Smooth muscle cell (in vitro differentiated cells): ENCODE measurements around the gene GSK3B. TPM values are rescaled to one million over a fixed set of nuclear protein-coding genes. Genes with fewer than 3 reads are reported as not detected.

Source experiments
- DNase-seq: peaks from one replicate; lab custom pipeline; 2025; ENCODE audit not compliant: unreplicated experiment; lab: John Stamatoyannopoulos, UW
- H2AFZ ChIP-seq: fragments of 200-600 bp; sonication (generic); 2 replicates; pipeline ENCODE4 v1.6.0; 2016; ENCODE audit warnings: antibody characterized with exemption, low read depth, mild to moderate bottlenecking
- H3F3A ChIP-seq: fragments of 200-600 bp; sonication (generic); 2 replicates; pipeline ENCODE4 v1.6.0; 2017; ENCODE audit warnings: antibody characterized with exemption, low read depth
- H3K27ac ChIP-seq: fragments of 200-600 bp; sonication (generic); 2 replicates; pipeline ENCODE4 v1.5.1; 2016; ENCODE audit warnings: low read depth, mild to moderate bottlenecking
- H3K27me3 ChIP-seq: fragments of 200-600 bp; sonication (generic); 2 replicates; pipeline ENCODE4 v1.6.1; 2016; ENCODE audit warnings: low read depth, mild to moderate bottlenecking
- H3K36me3 ChIP-seq: fragments of 200-600 bp; sonication (generic); 2 replicates; pipeline ENCODE4 v1.5.1; 2016; ENCODE audit warnings: low read depth
- H3K4me1 ChIP-seq: fragments of 200-600 bp; sonication (generic); 2 replicates; pipeline ENCODE4 v1.5.1; 2016; ENCODE audit warnings: low read depth
- H3K4me2 ChIP-seq: fragments of 200-600 bp; sonication (generic); 2 replicates; pipeline ENCODE4 v1.6.0; 2016; ENCODE audit warnings: mild to moderate bottlenecking
- H3K4me3 ChIP-seq: fragments of 200-600 bp; sonication (generic); 2 replicates; pipeline ENCODE4 v1.5.1; 2016; ENCODE audit warnings: mild to moderate bottlenecking
- H3K79me2 ChIP-seq: fragments of 200-600 bp; sonication (generic); 2 replicates; pipeline ENCODE4 v1.6.0; 2016; ENCODE audit warnings: low read depth, mild to moderate bottlenecking
- H3K9ac ChIP-seq: fragments of 200-600 bp; sonication (generic); 2 replicates; pipeline ENCODE4 v1.6.0; 2016; ENCODE audit warnings: low read depth
- H3K9me3 ChIP-seq: fragments of 200-600 bp; sonication (generic); replicated peaks from 2 replicates; pipeline ENCODE4 v1.5.1; 2016; ENCODE audit warnings: low read depth
- H4K20me1 ChIP-seq: fragments of 200-600 bp; sonication (generic); 2 replicates; pipeline ENCODE4 v1.6.0; 2016; ENCODE audit warnings: low read depth
- WGBS: methylation state at CpG from one replicate; pipeline ENCODE4 v1.1.7; 2016; ENCODE audit warnings: low lambda C conversion rate; 5-methylcytosine and 5-hydroxymethylcytosine counted together
- polyA plus RNA-seq: library from polyadenylated mRNA; unstranded; fragments of >200 nt; fragmentation: Nextera tagmentation; extraction: Ambion mirVana; gene quantifications from 2 replicates; pipeline ENCODE4 v1.2.1, GENCODE V29; 2016
- total RNA-seq: library from RNA; depleted of rRNA; stranded (reverse); fragments of >200 nt; gene quantifications from 2 replicates; pipeline ENCODE4 v1.2.3, GENCODE V29; 2014
- TF ChIP-seq, protein P1 (sequence below): fragments of 200-600 bp; sonication (generic); IDR thresholded peaks from 2 replicates; pipeline ENCODE4 v1.5.1; 2017; ENCODE audit warnings: borderline replicate concordance, mild to moderate bottlenecking, antibody characterized with exemption; ENCODE audit not compliant: insufficient read depth, poor library complexity, severe bottlenecking

The GSK3B gene
- total and polyA plus RNA-seq, 2 experiments from 2014 or later = 27.3 to 61.8 TPM

DNA sequence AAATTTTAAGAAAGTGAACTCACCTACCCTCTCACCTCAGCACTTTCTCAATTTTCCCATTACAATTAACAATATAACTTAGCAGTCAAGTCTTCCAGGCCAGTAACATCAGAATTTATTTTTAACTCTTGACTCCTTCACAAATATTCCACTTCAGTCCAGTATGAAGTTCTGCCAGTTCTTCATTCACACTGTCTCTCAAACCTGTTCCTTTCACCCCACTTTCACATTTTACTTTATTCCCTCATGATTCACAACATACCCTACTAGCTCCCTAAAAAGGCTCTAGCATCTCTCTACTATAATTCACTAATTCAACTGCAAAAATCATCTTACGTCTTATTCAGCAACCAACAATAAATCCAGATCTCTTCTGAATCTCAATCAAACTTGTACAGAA lies 3.8 kb downstream of the GSK3B start:
- H3K4me3 ChIP-seq = peak overlapping the region; percentile 98
- H3F3A ChIP-seq = no peaks in the 10 kb centered on the region
- DNase-seq = no peak
- peak overlapping the region; percentile 99 for H3K9ac ChIP-seq
- H3K27ac ChIP-seq = no peak overlapping the region
- TF ChIP-seq, protein P1, sequence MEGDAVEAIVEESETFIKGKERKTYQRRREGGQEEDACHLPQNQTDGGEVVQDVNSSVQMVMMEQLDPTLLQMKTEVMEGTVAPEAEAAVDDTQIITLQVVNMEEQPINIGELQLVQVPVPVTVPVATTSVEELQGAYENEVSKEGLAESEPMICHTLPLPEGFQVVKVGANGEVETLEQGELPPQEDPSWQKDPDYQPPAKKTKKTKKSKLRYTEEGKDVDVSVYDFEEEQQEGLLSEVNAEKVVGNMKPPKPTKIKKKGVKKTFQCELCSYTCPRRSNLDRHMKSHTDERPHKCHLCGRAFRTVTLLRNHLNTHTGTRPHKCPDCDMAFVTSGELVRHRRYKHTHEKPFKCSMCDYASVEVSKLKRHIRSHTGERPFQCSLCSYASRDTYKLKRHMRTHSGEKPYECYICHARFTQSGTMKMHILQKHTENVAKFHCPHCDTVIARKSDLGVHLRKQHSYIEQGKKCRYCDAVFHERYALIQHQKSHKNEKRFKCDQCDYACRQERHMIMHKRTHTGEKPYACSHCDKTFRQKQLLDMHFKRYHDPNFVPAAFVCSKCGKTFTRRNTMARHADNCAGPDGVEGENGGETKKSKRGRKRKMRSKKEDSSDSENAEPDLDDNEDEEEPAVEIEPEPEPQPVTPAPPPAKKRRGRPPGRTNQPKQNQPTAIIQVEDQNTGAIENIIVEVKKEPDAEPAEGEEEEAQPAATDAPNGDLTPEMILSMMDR = no peak
- no peaks in the 10 kb centered on the region for H3K9me3 ChIP-seq
- H3K36me3 ChIP-seq = no peaks in the 10 kb centered on the region
- peaks cover 32% of the 10 kb centered on the region for H3K4me1 ChIP-seq
- no peaks in the 10 kb centered on the region for H3K27me3 ChIP-seq
- peak overlapping the region; percentile 94 for H3K4me2 ChIP-seq
- H3K79me2 ChIP-seq = peaks cover 83% of the 10 kb centered on the region
- peaks cover 82% of the 10 kb centered on the region for H4K20me1 ChIP-seq
- WGBS = 79% methylated on average over 1 of the region's 1 CpG
- H2AFZ ChIP-seq = no peak overlapping the region

DNA sequence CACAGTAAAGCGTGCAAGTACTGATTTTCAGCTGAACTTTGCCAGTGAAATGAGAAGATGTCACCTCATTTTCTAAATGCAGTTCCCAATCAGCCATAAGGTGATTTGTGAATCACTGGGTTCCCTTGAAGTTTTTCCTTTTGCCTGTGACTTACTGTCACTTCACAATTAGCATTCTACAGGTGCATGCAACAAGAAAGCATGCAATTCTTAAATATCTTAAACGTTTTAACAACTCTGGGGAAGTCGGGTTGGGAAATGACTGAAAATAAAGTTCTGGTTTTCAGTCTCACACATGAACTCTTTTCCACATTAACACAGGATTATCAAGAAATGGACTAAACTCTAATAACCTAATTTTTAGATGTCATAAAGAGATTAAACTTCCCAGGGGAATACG lies 5.2 kb downstream of the GSK3B start:
- Histone ChIP-seq H3K79me2 (peaks cover 96% of the 10 kb centered on the region), H3K9ac (no peak overlapping the region), H3K36me3 (no peaks in the 10 kb centered on the region), H3K27ac (no peak overlapping the region), H3K4me2 (peak overlapping the region; percentile 94), H3K9me3 (no peaks in the 10 kb centered on the region), H3K27me3 (no peaks in the 10 kb centered on the region), H4K20me1 (peaks cover 95% of the 10 kb centered on the region), H3K4me1 (peaks cover 32% of the 10 kb centered on the region), H3K4me3 (peak overlapping the region; percentile 3), H2AFZ (no peak overlapping the region), H3F3A (no peaks in the 10 kb centered on the region)
- DNase-seq = no peak
- TF ChIP-seq, protein P1 = no peak
- WGBS = 82% methylated on average over 4 of the region's 4 CpGs

DNA sequence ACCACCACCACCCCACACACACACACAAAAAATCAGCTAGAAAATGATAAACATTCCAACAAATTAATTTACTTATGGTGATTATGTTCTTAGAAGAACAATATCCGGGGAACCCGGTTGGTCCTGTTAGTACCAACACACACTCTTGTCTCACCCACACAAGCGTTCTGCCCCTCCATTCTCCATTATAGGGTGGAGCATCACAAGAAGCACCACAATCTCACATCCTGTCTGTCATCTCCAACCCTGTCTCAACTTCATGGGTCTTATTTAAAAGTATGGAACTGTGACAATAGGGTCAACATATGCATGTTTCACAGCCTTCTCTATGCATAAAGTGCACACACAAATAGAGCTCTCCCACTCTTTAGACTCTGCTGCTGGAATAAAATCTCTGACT lies 5.6 kb downstream of the GSK3B start:
- Histone ChIP-seq H3K4me1 (peaks cover 32% of the 10 kb centered on the region), H2AFZ (no peak overlapping the region), H3K36me3 (no peaks in the 10 kb centered on the region), H3K27ac (no peak overlapping the region), H3K79me2 (peaks cover 100% of the 10 kb centered on the region), H3F3A (no peaks in the 10 kb centered on the region), H4K20me1 (peaks cover 100% of the 10 kb centered on the region), H3K27me3 (no peaks in the 10 kb centered on the region), H3K9ac (no peak overlapping the region), H3K4me3 (no peak overlapping the region), H3K4me2 (peak overlapping the region; percentile 94), H3K9me3 (no peaks in the 10 kb centered on the region)
- WGBS = 98% methylated on average over 3 of the region's 3 CpGs
- TF ChIP-seq, protein P1 = no peak
- DNase-seq = no peak

DNA sequence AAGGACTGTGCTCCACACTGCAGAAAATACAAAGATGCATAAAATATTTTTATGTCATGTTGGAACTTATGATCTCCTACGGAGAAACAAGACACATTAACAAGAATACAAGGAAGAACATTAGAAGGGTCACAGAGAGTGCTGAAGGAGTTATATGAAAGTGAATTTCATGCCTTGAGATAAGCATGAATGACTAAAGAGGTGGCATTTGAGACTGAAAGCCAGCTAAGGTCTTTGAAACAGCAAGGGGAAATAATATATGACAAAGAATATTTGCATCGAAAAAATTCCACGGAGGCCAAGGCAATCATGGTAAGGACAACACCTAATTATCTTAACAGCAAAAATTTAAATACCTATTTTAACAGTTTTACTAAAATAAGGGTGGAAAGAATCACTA lies 12.5 kb downstream of the GSK3B start:
- no peaks in the 10 kb centered on the region for H3K36me3 ChIP-seq
- no peaks in the 10 kb centered on the region for H3K4me1 ChIP-seq
- H3F3A ChIP-seq = no peaks in the 10 kb centered on the region
- WGBS = 98% methylated on average over 3 of the region's 3 CpGs
- H3K27me3 ChIP-seq = no peaks in the 10 kb centered on the region
- peaks cover 100% of the 10 kb centered on the region for H4K20me1 ChIP-seq
- H3K27ac ChIP-seq = no peak overlapping the region
- no peak overlapping the region for H2AFZ ChIP-seq
- no peaks in the 10 kb centered on the region for H3K9me3 ChIP-seq
- no peak overlapping the region for H3K9ac ChIP-seq
- TF ChIP-seq, protein P1 = no peak
- H3K4me2 ChIP-seq = no peak overlapping the region
- no peak overlapping the region for H3K4me3 ChIP-seq
- no peak for DNase-seq
- peaks cover 100% of the 10 kb centered on the region for H3K79me2 ChIP-seq
